ENCODE measurements around the gene EEF2KMT.

DNA sequence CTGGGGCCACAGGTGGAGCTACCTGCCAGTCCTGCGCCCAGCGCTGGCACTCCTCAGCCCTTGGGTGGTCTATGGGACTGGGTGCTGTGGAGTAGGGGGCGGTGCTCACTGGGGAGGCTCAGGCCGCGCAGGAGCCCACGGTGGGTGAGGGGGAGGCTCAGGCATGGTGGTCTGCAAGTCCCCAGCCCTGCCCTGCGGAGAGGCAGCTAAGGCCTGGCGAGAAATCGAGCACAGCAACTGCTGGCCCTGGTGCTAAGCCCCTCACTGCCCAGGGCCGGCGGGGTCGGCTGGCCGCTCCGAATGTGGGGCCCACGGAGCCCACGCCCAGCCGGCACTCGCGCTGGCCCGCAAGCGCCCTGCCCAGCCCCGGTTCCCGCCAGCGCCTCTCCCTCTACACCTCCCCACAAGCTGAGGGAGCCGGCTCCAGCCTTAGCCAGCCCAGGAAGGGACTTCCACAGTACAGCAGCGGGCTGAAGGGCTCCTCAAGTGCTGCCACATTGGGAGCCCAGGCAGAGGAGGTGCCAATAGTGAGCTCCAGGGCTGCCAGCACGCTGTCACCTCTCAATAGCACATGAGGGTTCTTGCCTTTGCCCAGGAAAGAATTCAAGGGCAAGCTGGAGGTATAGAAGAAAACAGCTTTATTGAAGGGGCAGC, 11.0 kb upstream of the EEF2KMT start:
- TF ChIP-seq, protein P1, sequence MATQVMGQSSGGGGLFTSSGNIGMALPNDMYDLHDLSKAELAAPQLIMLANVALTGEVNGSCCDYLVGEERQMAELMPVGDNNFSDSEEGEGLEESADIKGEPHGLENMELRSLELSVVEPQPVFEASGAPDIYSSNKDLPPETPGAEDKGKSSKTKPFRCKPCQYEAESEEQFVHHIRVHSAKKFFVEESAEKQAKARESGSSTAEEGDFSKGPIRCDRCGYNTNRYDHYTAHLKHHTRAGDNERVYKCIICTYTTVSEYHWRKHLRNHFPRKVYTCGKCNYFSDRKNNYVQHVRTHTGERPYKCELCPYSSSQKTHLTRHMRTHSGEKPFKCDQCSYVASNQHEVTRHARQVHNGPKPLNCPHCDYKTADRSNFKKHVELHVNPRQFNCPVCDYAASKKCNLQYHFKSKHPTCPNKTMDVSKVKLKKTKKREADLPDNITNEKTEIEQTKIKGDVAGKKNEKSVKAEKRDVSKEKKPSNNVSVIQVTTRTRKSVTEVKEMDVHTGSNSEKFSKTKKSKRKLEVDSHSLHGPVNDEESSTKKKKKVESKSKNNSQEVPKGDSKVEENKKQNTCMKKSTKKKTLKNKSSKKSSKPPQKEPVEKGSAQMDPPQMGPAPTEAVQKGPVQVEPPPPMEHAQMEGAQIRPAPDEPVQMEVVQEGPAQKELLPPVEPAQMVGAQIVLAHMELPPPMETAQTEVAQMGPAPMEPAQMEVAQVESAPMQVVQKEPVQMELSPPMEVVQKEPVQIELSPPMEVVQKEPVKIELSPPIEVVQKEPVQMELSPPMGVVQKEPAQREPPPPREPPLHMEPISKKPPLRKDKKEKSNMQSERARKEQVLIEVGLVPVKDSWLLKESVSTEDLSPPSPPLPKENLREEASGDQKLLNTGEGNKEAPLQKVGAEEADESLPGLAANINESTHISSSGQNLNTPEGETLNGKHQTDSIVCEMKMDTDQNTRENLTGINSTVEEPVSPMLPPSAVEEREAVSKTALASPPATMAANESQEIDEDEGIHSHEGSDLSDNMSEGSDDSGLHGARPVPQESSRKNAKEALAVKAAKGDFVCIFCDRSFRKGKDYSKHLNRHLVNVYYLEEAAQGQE (IDR thresholded peaks at IDR 0.05; ENCODE audit: low read depth) = no peak
- TF ChIP-seq TAF1 (IDR thresholded peaks at IDR 0.05; ENCODE audit: low read depth) (no peak), FOXM1 (IDR thresholded peaks at IDR 0.05; ENCODE audit: borderline replicate concordance, low read depth) (no peak), RAD21 (IDR thresholded peaks at IDR 0.05; ENCODE audit: low read depth) (no peak)

All from Ishikawa (cell line).